SKM-1 (cell line): ENCODE results near the gene PARD3B.
A peak's percentile ranks its signal among the peaks of the same experiment; 100 is the strongest.

ENCODE experiments used
- DNase-seq: peaks from one replicate; lab custom pipeline; 2025; ENCODE audit not compliant: unreplicated experiment; lab: John Stamatoyannopoulos, UW

PARD3B gene

DNA sequence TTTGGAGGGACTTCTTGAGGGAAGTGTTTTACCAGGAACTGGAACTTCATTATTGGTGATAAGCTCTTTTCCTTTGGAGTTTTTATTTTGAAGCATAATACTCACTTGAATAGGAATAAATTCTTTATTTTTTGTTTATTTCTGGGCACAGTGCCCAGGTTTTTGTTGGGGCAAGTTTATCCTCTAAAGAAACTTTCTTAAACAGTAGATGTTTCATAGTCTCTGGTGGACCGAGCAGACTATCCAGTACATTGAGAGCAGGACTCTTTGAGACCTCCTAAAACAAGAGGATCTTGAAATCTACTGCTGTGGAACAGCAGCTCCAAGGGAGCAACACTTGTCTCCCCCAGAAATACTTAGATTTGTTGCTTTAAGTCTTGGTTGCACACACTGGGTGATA, 109.4 kb downstream of the PARD3B start:
- DNase-seq, result no peak

DNA sequence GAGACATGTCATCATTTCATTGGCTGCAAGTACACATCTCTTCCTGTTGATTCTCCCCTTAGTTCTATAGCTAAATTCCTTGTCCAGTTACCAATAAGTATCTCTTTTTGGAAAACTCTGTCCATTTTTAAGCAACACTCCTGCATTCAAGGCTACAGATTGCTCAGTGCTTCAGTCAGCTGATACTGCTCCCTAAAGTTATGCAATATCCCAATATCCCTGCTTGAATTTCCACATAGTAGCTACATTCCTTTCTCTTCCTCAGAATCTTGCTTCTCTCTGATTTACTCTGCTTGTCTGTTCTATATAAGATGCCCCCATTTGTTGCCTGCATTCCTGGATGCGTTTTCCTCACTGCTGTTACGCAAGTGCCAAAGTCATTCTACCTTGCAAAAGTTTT, 109.8 kb downstream of the PARD3B start:
- no peak for DNase-seq

- DNase-seq, result no peak
Observed at GRCh38 chr2:204655626-204656025, 110.4 kb downstream of the PARD3B start.

GRCh38 chr2:204657024-204657423, 111.7 kb downstream of the PARD3B start:
- no peak for DNase-seq

DNA sequence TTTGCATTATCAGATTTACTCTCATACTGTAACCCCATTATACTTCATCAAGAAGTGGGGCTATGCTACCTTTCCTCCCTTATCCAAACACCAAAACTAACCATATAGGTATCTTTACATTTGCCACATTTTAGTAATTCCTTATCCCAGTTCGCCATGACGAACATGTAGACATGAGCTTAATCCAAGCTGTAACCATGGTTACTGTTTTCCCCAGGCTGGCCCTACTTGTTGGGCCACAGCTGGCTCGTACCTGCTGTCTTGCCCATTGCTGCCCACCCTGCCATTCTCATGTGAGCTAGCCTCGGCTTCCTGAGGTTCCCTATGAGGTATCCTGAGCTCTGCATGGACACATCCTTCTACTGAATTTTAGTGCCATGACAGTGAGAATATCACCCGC, 117.7 kb downstream of the PARD3B start:
- no peak for DNase-seq

GRCh38 chr2:204663816-204664425, 118.6 kb downstream of the PARD3B start:
- DNase-seq, result no peak

DNA sequence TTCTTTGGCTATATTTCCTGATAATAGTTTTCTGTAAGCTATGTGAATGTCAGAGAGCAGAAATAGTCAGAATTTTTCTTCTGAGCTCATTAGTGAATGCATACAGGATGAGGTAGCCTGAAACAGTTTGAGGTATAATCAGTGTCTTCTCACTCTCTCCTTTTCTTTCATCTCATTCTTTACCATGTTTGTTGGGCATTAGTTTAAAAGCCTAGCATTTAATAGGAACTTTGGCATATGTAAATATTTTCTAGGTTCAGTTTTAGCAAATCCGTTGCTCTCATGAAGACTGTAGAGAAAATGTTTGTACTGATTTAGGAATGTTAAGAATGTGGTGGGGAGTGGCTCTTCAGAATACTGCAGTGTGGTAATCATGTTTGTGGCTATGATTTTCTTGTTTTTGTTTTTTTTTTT, 119.4 kb downstream of the PARD3B start:
- no peak for DNase-seq

DNA sequence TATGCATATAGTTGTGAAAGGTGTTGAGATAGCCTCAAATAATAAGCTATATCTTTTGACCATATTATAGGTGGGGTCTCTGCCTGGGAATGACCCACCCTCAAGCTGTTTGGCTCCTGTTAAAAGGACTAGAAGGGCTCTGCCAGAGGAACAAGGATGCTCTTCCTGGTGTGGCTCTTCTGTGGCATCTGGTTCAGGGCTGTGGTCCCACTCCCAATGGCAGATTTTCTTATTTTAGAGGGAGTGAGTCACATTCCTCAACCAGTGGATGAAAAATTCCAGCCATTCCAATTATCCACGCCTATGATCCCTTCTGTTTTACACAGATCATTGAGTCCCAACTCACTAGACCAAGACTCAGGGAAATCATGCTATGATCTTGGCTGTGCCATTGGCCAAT, 119.9 kb downstream of the PARD3B start:
- no peak for DNase-seq

DNA sequence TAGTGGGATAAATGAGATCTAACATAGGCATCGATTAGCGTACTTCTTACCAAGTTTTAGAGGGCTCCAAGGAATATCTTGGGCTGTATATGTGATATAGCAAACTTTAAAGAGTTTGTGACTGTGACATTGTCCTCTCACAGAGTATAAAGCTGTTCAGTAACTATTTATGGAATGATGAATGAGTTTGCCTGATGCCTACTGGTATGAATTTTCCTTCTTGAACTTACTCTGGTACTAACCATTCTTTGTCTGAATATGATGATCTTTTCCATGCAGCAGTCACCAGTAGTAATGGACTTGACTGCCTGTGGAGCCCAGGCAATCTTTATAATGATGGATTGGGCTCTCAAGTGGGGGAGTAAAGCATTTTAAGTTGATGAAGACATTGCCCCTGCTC, 120.5 kb downstream of the PARD3B start:
- no peak for DNase-seq

DNA sequence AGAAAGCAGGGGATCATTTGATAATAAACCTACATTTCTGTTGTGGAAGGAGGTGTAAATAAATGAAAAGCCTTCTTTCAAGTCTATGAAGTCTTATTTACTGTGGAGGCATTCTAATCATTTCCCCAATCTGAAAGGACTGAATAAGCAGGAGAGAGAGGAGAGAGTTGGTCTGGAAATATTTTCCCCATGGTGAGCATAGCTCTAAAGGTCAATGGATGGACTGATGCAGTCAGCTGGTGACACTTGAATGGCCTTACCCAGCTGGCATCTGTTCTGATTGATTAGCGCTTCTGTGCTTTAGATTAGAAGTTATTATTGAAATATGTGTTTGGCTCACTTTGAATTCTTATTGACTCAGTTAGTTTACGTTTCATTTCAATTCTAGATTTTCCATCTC, 122.7 kb downstream of the PARD3B start:
- no peak for DNase-seq

GRCh38 chr2:204669382-204669781, 124.1 kb downstream of the PARD3B start:
- DNase-seq, result no peak

DNA sequence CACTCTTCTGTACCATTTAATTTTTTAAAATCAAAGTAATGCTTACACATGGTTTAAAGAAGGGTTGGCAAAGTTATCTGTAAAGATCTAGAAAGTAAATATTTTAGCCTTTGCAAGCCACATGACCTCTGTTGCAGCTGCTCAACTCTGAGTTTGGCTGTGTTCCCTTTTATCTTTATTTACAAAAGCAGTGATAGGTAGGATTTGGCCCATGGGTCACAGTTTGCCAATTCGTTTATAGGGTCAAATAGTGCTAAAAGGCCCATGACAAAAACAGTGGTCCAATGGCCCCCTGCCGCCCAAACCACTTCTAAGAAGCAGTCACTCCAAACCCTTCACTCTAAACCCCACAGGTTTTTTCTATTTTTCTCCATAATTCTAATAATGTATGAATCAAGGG, 124.8 kb downstream of the PARD3B start:
- DNase-seq, result no peak

DNA sequence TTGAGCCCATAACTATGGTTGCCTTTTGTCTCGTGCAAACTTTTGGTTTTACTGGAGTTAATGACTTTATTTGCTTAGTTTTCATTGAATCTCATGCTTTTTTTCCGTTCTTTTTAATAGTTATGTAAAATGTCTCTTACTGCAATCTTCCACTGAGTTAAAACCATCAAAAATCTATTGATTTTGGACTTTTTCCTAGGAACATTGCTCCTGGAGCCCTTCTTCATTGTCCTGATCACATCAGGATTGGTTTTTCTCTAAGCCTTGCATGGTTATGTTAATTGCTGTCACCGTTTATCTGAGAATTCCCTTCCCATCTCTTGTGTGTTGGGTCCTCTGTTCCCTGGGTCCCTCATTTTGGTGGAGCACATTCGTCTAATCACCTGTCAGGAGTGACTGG, 125.5 kb downstream of the PARD3B start:
- no peak for DNase-seq

DNA sequence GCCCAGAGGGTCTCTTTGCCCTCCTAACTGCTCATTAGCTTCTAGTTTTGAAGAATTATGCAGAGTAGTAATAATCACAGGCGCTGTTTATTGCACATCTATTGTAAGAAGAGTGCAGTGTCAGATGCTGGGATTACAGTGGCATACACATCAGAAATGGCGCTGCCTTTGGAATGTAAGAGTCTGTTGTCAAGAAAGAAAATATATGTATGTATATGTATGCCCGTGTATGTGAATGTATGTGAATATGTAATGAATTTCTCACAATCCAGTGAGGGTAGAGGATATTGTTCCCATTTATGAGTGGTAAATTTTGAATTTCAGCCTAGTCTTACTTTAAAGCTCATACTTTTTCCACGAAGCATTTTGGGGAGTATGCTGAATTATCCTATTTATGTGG, 127.5 kb downstream of the PARD3B start:
- DNase-seq, result no peak

GRCh38 chr2:204673877-204674276, 128.6 kb downstream of the PARD3B start:
- no peak for DNase-seq

DNA sequence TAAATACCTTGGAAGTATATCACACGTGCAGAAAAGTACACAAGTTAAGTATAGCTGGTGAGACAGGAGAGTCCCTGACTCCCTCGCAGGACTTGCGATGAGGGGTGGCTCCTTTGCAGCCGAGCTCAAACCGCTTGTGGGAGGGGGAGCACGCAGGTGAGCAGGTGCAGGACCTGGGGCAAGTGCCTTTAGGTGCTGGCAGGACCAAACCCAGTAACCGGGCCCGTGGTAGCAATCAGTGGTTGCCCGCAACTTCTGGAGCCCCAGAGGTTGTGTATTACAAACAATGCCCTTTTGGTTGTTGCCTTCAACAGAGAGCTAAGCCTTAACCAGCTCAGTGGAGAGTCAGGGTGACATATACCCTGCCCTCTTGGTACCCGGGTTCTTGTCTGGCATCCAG, 132.8 kb downstream of the PARD3B start:
- DNase-seq, result no peak

DNA sequence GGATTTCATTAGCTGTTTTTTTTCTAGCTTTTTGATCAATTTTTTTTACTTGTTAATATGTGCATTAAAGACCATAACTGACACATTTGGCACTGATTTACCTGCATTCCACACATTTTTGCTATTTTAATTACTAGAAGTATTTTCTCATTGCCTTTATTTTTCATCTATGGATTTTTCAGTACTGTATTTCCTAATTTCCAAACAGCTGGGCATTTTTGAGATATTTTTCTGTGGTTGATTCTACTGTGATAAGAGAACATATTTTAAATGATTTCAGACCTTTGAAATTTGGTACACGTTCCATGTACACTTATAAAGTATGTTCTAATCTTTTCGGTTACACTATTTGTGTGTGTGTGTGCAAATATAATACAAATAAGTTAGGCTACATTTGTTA, 135.3 kb downstream of the PARD3B start:
- no peak for DNase-seq

DNA sequence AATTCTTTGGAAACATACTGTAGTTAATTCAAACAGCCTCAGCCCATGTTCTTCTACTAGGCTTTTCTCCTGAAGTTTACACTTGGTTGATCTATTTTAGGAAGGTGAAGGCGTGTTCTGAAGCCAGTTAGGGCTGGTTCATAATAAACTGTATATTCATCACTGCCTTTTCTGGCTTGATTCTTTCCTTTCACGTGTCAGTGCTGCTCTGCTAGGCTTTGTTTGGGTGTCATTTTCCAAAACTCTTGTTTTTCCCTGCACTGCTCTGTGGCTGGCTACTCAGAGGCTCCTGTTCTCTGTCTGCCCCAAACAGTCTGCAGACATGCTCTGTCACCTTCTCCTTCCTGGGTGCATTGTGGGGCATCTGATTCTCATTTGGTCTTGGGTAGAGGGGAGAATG, 136.1 kb downstream of the PARD3B start:
- no peak for DNase-seq

DNA sequence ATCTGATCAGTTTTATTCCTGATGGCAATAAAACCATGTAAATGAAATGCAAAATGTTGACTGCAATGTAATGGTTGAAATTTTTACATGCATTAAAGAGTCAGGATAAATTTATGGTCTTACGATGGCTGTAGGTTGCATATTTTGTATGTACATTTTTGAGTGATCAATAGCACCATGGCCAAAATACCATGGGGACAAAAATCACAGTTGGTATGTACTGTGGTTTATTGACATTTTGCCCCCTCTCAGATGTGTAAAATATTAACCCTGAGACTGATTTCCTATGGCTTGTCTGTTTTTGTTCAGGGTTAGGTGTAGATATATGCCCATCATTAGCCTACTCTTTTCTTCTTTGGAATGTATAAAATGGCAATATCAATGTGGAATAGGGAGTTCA, 138.1 kb downstream of the PARD3B start:
- no peak for DNase-seq

DNA sequence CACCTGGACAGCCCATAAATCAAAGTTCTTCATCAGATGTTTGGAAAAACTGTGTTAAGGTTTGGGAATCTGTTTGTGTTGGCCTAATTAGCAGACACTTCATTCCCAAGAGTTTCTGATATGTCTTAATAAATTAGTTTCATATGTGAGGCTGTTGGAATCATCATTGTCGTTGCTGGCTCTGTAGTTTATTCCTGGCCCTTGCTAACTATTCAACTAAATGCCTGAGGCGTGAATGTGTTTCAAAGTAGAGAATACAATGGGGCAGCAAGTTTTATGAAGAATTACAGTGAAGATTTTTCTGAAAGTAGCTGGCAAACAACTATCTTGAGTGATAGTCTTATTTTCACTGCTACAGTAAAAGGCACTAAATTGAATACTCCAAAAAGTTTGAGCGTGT, 141.1 kb downstream of the PARD3B start:
- DNase-seq, result no peak

- DNase-seq, result no peak
Observed at GRCh38 chr2:204687776-204688175, 142.5 kb downstream of the PARD3B start.

DNA sequence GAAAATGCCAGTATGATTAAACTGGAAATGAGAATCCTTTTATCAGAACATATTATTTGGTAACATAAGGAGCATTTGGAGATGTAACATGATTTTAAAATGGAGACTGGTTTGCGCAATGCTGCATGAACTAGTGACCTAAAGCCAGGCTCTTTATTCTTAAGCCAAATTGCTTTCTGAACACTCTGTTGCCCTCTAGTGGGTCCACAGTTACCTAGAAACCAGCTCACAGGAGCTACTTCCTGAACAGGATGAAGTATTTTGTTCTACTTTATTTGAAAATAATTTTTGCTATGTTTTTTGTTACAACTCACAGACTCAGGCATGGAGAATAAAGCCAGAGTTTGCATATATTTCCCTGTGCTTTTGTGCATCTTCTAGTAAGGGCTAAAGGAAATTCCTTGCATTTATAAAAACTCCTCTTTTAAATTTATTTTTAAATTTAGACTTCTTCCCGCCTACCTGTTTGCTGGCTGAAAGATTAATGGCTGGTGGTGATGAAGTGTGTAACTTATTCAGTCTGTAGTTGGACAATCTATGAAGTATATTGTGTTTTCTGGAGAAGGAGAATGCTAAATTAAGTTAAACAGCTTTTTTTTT, 146.7 kb downstream of the PARD3B start:
- peak; percentile 55 for DNase-seq

- no peak for DNase-seq
Observed at GRCh38 chr2:204692790-204693189, 147.5 kb downstream of the PARD3B start.
